Measurements from ENCODE around the gene PSMC3. TPM values are rescaled to one million over a fixed set of nuclear protein-coding genes. Genes with fewer than 3 reads are reported as not detected.

PSMC3 gene
- total RNA-seq, 2 donors from 2014 or later = 109 to 174 TPM

- no peak for ATAC-seq (replicated peaks)
- no peak overlapping the region for H3K27ac Mint-ChIP-seq
- H3K27me3 Mint-ChIP-seq = no peaks in the 10 kb centered on the region
- no peaks in the 10 kb centered on the region for H3K4me1 Mint-ChIP-seq
- H3K4me3 Mint-ChIP-seq = no peak overlapping the region
- H3K36me3 Mint-ChIP-seq (ENCODE audit: low read depth) = no peaks in the 10 kb centered on the region
- no peaks in the 10 kb centered on the region for H3K9me3 Mint-ChIP-seq
Observed at GRCh38 chr11:47387944-47388696, 38.1 kb downstream of the PSMC3 start.

DNA sequence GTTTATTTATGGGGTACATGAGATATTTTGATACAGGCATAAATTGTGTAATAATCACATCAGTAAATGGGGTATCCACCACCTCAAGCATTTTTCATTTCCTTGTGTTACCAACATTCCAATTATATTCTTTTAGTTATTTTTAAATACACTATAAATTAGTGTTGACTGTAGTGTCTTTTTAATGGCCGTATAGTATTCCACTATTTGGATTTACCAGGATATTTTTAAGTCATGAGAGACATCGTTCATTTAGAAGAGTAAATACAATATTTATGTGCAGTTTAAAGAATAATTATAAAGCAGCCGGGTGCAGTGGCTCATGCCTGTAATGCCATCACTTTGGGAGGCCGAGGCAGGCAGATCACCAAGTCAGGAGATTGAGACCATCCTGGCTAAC is 41.7 kb downstream of the PSMC3 start:
- H3K36me3 Mint-ChIP-seq (ENCODE audit: low read depth) = no peaks in the 10 kb centered on the region
- H3K27ac Mint-ChIP-seq = no peak overlapping the region
- H3K4me1 Mint-ChIP-seq = no peaks in the 10 kb centered on the region
- ATAC-seq (replicated peaks) = no peak
- no peaks in the 10 kb centered on the region for H3K27me3 Mint-ChIP-seq
- no peaks in the 10 kb centered on the region for H3K9me3 Mint-ChIP-seq
- no peak overlapping the region for H3K4me3 Mint-ChIP-seq

DNA sequence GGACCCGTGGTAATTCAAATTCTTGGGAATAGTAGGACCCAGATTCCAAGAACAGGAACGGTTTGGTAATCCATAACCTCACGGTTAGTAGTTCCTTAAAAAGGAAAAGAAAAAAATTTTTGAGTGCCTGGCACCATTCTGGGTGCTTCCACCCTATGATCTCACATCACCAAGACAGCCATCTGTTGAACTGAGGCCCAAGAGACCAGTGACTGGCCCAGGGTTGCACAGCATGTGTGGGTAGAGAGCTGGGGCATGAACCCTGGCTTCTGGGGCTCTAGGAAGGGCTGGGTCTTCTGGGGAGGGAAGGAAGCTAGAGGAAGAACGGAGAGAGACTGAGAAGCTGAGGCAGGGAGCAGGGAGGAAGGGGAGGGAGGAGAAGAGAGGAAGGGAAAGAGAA is 43.2 kb downstream of the PSMC3 start:
- no peak overlapping the region for H3K4me3 Mint-ChIP-seq
- H3K27ac Mint-ChIP-seq = no peak overlapping the region
- no peaks in the 10 kb centered on the region for H3K36me3 Mint-ChIP-seq (ENCODE audit: low read depth)
- no peaks in the 10 kb centered on the region for H3K27me3 Mint-ChIP-seq
- no peaks in the 10 kb centered on the region for H3K4me1 Mint-ChIP-seq
- no peaks in the 10 kb centered on the region for H3K9me3 Mint-ChIP-seq
- ATAC-seq (replicated peaks) = no peak

GRCh38 chr11:47380078-47380477 is 46.2 kb downstream of the PSMC3 start:
- Mint-ChIP-seq H3K9me3 (no peaks in the 10 kb centered on the region), H3K36me3 (ENCODE audit: low read depth) (no peaks in the 10 kb centered on the region), H3K4me1 (no peaks in the 10 kb centered on the region), H3K4me3 (no peak overlapping the region), H3K27ac (no peak overlapping the region), H3K27me3 (no peaks in the 10 kb centered on the region)
- ATAC-seq (replicated peaks) = no peak

- Mint-ChIP-seq H3K9me3 (no peaks in the 10 kb centered on the region), H3K4me1 (no peaks in the 10 kb centered on the region), H3K36me3 (ENCODE audit: low read depth) (no peaks in the 10 kb centered on the region), H3K27ac (no peak overlapping the region), H3K4me3 (no peak overlapping the region), H3K27me3 (no peaks in the 10 kb centered on the region)
- ATAC-seq (replicated peaks) = no peak
Observed at GRCh38 chr11:47379317-47379716, 46.9 kb downstream of the PSMC3 start.

- no peak overlapping the region for H3K4me3 Mint-ChIP-seq
- no peaks in the 10 kb centered on the region for H3K27me3 Mint-ChIP-seq
- no peaks in the 10 kb centered on the region for H3K36me3 Mint-ChIP-seq (ENCODE audit: low read depth)
- no peak for ATAC-seq (replicated peaks)
- H3K9me3 Mint-ChIP-seq = no peaks in the 10 kb centered on the region
- no peak overlapping the region for H3K27ac Mint-ChIP-seq
- H3K4me1 Mint-ChIP-seq = no peaks in the 10 kb centered on the region
Observed at GRCh38 chr11:47378836-47379170, 47.4 kb downstream of the PSMC3 start.

DNA sequence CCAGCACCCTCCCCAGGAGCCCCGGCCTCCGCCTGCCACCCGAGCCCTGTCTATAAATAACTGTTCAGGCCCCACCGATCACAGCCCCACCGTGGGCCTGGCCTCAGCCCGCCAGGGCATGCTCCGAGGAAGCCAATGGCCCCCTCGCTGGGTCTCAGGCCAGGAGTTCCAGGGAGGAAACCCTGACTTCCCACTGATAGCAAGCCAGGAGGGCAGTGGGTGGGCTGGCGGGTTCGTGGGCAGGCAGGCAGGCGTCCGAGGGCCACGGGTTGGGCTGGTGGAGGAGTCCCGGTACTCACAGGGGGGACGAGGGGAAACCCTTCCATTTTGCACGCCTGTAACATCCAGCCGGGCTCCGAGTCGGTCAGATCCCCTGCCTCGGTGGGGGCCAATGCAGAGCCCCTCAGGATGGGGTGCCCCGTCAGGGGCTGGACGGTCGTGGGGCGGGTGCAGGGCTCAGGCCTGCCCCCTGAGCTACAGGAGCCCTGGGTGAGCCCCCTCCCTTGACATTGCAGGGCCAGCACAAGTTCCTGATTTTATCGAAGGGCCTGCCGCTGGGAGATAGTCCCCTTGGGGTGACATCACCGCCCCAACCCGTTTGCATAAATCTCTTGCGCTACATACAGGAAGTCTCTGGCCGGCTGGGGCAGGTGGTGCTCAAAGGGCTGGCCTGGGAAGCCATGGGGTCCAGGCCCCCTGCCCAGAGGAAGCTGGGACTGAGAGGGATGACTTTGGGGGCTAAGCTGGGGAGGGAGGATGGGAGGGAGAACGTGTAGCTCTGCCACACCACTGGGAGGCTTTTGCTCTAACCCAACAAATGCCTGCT is 48.0 kb downstream of the PSMC3 start, which contains the start of gene SPI1:
Gene SPI1, minus strand, starts transcription at position 538 of the 826 bp plus-strand sequence. Its CDS starts 194 bp downstream, at position 344.
- ATAC-seq (replicated peaks) = no peak
- no peak within 1 kb of the TSS for H3K4me3 Mint-ChIP-seq
- no peaks in the 10 kb centered on the region for H3K27me3 Mint-ChIP-seq
- no peaks in the 10 kb centered on the region for H3K9me3 Mint-ChIP-seq
- peak within 1 kb of the TSS; percentile 45 for H3K27ac Mint-ChIP-seq
- H3K4me1 Mint-ChIP-seq = no peaks in the 10 kb centered on the region
- no peaks in the 10 kb centered on the region for H3K36me3 Mint-ChIP-seq (ENCODE audit: low read depth)

DNA sequence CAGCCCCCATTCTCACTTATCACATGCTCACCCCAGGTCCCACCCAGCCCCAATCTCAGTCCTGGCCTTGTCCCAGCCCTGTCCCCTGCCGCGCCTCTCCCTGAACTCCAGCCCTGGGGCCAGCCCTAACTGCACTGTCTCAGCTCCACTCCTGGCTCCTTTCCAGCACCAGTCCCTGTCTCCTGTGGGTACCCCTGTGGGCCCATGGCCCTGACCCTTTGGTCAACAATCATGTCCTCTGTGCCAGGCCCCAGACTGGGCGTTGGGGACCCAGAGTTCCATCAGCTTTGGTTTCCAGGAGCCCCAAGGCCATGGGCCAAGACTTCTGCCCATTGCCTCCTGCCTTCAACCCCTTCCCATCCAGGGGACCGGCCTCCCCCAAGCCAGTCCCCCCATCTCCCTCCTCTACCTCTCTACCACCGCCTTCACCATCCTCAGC is 48.6 kb downstream of the PSMC3 start:
- H3K4me1 Mint-ChIP-seq = no peaks in the 10 kb centered on the region
- H3K36me3 Mint-ChIP-seq (ENCODE audit: low read depth) = no peaks in the 10 kb centered on the region
- H3K4me3 Mint-ChIP-seq = no peak overlapping the region
- no peak for ATAC-seq (replicated peaks)
- H3K27me3 Mint-ChIP-seq = no peaks in the 10 kb centered on the region
- H3K9me3 Mint-ChIP-seq = no peaks in the 10 kb centered on the region
- H3K27ac Mint-ChIP-seq = peak overlapping the region; percentile 45

- Mint-ChIP-seq H3K36me3 (ENCODE audit: low read depth) (no peaks in the 10 kb centered on the region), H3K9me3 (no peaks in the 10 kb centered on the region), H3K27me3 (no peaks in the 10 kb centered on the region), H3K4me3 (no peak overlapping the region), H3K27ac (peak overlapping the region; percentile 2), H3K4me1 (no peaks in the 10 kb centered on the region)
- ATAC-seq (replicated peaks) = no peak
Observed at GRCh38 chr11:47376525-47377371, 49.5 kb downstream of the PSMC3 start.

DNA sequence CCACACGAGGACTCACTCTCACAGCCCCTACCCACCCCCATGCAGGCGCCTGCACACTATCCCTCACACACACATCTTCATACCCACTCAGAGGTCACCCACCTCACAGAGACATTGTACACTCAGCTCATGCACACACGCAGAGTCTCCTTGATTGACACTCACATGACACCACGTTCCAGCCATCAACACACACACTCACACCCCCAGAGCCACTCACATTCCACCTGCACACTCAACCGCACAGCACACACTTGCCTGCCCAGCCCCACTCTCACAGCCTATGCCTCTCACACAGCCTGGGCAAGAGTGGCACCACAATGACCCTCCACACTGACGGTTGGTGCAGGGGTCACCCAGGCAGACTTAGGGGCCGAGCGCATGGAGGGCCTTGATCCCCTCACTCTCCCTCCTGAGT is 50.1 kb downstream of the PSMC3 start:
- no peaks in the 10 kb centered on the region for H3K4me1 Mint-ChIP-seq
- H3K27me3 Mint-ChIP-seq = no peaks in the 10 kb centered on the region
- H3K27ac Mint-ChIP-seq = peak overlapping the region; percentile 2
- ATAC-seq (replicated peaks) = no peak
- H3K9me3 Mint-ChIP-seq = no peaks in the 10 kb centered on the region
- H3K36me3 Mint-ChIP-seq (ENCODE audit: low read depth) = no peaks in the 10 kb centered on the region
- H3K4me3 Mint-ChIP-seq = no peak overlapping the region

GRCh38 chr11:47375546-47376085 is 50.6 kb downstream of the PSMC3 start:
- Mint-ChIP-seq H3K36me3 (ENCODE audit: low read depth) (no peaks in the 10 kb centered on the region), H3K27me3 (no peaks in the 10 kb centered on the region), H3K27ac (peak overlapping the region; percentile 2), H3K4me1 (no peaks in the 10 kb centered on the region), H3K4me3 (no peak overlapping the region), H3K9me3 (no peaks in the 10 kb centered on the region)
- no peak for ATAC-seq (replicated peaks)

GRCh38 chr11:47375020-47375419 is 51.2 kb downstream of the PSMC3 start:
- no peaks in the 10 kb centered on the region for H3K36me3 Mint-ChIP-seq (ENCODE audit: low read depth)
- peaks cover under 1% of the 10 kb centered on the region for H3K4me1 Mint-ChIP-seq
- no peak for ATAC-seq (replicated peaks)
- H3K4me3 Mint-ChIP-seq = no peak overlapping the region
- H3K27me3 Mint-ChIP-seq = no peaks in the 10 kb centered on the region
- H3K27ac Mint-ChIP-seq = no peak overlapping the region
- H3K9me3 Mint-ChIP-seq = no peaks in the 10 kb centered on the region

GRCh38 chr11:47374720-47375019 is 51.6 kb downstream of the PSMC3 start:
- Mint-ChIP-seq H3K4me1 (peaks cover 4% of the 10 kb centered on the region), H3K36me3 (ENCODE audit: low read depth) (no peaks in the 10 kb centered on the region), H3K9me3 (no peaks in the 10 kb centered on the region), H3K27ac (no peak overlapping the region), H3K4me3 (no peak overlapping the region), H3K27me3 (no peaks in the 10 kb centered on the region)
- ATAC-seq (replicated peaks) = no peak

Data from activated T-helper 17 cell treated with anti-CD3 and anti-CD28 coated beads, Interleukin-2, amount 50 U/mL, for 72 hours (primary cell).